Stimulated activated CD4-positive, alpha-beta T cell treated with anti-CD3 and anti-CD28 coated beads, TNF-alpha, amount 100 ng/mL, for 1 hour (primary cell): Measurements from ENCODE around the gene MARF1.

ENCODE experiments used
- DNase-seq, 3 donors: peaks; one replicate each; pipeline ENCODE4 v3.0.0-alpha.2; 2020; ENCODE audit warnings: low read depth in 3 of 3, low spot score in 1 of 3

MARF1 gene

DNA sequence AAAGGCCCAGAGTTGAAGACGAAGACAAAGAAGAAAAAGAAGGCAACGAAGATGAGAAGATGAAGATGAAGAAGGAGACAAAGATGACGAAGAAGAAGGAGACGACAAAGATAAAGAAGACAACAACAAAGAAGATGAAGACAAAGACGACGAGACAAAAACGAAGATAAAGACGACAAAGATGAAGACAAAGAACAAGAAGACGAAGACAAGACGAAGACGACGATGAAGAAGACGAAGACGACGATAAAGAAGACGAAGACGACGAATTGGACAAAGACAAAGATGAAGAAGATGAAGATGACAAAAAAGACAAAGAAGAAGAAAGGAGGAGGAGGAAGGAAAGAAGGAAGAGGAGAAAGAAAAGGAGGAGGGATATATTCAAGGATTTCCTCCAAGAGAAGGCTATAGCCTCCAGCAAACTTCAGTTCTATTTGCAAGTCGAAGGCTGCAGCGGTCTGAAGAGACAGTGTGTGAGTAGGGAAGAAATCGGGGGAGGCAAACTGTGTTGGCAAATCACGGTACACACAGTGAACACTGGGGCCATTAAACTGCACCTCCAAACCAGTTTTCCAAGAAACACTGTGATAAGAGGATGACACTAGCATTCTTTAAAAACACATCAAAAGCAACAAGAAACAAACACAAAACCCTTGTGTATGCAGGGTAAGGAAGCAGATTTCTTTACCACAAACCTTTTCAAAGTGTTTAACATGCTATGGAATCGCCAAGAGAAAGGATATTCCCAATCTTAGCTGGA, 40.5 kb downstream of the MARF1 start:
- DNase-seq, result no peak

GRCh38 chr16:15601212-15601879, 41.6 kb downstream of the MARF1 start:
- DNase-seq, result no peak

- DNase-seq, result no peak
These were observed 43.5 kb downstream of the MARF1 start for GRCh38 chr16:15599303-15600070.

DNA sequence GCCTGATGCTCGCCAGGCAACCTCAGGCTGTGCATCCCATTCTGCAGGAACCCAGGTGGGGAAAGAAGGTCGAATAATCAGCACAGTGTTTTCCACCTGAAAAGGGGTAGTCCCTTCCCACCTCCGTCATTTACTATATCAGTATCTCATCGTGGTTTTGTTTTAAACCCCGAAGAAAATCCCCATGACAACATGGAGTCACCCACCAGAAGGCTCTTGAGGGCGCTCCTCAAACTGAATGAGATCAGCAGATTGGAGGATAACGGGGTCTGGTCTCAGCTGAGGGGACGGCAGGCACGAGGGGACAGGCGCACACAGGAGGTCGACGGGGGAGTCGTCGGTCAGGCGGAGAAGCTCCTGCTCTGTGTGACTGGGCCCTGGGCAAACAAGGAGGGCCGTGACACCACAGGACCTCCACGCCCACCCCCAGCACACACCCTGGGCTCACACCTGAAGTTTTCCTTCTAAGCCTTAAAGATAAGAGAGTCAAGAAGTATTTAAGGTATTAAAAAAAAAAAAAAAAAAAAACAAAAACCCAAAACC, 44.2 kb downstream of the MARF1 start:
- DNase-seq, result no peak

GRCh38 chr16:15597822-15598647, 44.9 kb downstream of the MARF1 start:
- DNase-seq, result no peak

GRCh38 chr16:15597135-15597534, 45.8 kb downstream of the MARF1 start:
- DNase-seq, result no peak

- no peak for DNase-seq
These were observed 48.1 kb downstream of the MARF1 start for GRCh38 chr16:15594711-15595320.

- no peak for DNase-seq
These were observed 49.7 kb downstream of the MARF1 start for GRCh38 chr16:15593235-15593634.

DNA sequence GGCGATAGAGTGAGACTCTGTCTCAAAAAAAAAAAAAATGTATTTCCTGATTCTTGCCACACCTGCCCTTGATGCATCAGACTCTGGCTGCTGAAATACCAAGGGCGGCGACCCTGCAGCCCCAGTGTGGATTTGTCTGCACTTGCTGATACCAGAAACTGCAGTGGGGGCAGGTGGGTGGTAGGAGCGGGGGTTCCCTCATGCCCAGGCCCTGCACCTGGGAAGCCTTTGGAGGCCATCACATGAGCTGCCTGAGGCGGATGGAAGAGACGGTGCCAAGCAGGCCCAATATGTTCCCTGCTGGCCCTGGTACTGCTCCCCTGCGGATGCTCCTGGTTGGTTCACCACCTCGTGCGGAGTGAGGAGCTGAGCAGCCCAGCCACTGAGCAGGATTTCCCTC, 50.6 kb downstream of the MARF1 start:
- DNase-seq, result no peak

GRCh38 chr16:15587152-15587825, 55.7 kb downstream of the MARF1 start:
- no peak for DNase-seq

DNA sequence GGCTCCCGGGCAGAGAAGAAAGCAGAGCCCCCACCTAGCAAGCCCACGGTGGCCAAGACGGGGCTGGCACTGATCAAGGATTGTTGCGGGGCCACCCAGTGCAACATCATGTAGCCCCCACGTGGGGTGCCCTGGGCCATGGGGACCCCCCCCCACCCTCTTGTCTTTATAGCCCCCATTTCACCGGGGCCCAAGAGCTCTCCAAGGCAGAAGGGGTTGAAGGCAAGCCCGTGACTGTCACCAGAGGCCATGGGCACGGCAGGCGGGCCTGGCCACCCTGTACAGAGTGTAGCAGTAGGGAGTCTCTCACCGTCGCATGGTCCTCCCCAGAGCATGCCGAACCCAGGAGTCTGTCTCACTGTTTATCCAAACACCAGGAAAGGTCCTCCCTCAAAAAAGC, 56.2 kb downstream of the MARF1 start:
- no peak for DNase-seq

DNA sequence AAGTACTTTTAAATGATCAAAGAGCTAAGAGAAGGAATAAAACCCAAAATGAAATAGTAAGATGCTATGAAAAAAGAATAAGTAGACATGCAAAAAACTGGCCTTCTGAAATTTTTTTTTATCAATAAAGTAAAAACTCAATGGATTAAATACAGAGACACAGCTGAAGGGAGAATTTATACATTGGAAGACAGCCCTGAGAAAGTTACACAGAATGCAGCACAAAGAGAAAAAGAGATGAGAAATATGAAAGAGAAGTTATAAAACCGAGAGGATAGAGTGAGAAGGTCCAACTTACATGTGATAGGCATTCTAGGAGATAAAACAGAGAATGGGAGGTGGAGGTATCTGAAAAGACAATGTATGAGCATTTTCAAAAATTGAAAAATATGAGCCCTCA, 57.0 kb downstream of the MARF1 start:
- no peak for DNase-seq

- DNase-seq, result no peak
These were observed 59.4 kb downstream of the MARF1 start for GRCh38 chr16:15583526-15583925.

DNA sequence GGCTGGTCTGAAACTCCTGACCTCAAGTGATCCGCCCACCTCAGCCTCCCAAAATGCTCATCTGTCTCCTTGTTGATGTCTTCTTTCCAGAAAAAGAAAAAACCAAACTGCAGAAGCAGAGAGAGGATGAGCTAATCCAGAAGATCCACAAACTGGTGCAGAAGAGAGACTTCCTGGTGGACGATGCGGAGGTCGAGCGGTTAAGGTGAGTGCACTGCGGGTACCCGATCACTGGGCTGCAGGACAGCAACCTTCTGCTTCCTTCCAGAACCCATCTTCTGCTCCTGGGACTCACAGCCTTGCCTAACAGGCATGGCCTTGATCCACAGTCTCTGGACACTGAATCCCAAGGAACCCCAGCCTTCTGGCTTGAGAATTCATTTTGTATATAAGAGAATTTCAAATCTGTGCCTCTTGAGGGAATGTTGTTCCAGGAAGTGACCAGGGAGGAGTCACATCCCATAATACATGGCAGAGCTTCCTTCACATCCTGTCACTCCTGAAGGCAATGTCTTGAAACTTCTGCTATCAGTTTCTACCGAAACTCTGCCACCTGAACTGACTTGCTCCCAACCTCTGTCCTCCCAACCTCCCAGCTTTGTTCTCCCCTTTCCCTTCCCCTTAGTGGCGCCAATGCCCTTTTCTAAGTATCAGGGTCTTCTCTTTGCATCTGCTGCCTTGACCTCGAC, 61.7 kb downstream of the MARF1 start:
- no peak for DNase-seq

- no peak for DNase-seq
These were observed 64.1 kb downstream of the MARF1 start for GRCh38 chr16:15578824-15579223.

- DNase-seq, result no peak
These were observed 65.7 kb downstream of the MARF1 start for GRCh38 chr16:15576960-15577958.

- no peak for DNase-seq
These were observed 67.5 kb downstream of the MARF1 start for GRCh38 chr16:15575293-15576049.

DNA sequence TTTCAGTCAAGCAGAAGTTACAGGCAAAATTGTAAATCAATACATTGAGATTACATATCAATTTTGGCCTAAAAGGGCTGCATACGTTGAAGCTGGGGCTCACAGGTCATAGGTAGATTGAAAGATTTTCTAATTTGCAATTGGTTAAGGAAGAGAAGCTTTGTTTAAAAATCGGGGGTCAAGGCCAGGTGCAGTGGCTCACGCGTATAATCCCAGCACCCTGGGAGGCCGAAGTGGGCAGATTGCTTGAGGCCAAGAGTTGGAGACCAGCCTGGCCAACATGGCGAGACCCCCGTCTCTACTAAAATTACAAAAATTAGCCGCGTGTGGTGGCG, 68.4 kb downstream of the MARF1 start:
- no peak for DNase-seq
